H9 (cell line): Measurements from ENCODE around the gene CHTOP. TPM values are rescaled to one million over a fixed set of nuclear protein-coding genes. Genes with fewer than 3 reads are reported as not detected.

Experiments used
- DNase-seq: peaks from one replicate; pipeline ENCODE4 v3.0.0-alpha.2; 2017
- H2AFZ ChIP-seq: one replicate; pipeline ENCODE4 v1.6.1; 2013; ENCODE audit warnings: mild to moderate bottlenecking, low read length, control low read depth, moderate library complexity
- H2AK5ac ChIP-seq: 2 replicates; pipeline ENCODE4 v1.6.1; 2013; ENCODE audit warnings: low read length, control low read depth, mixed read lengths; ENCODE audit not compliant: insufficient read length
- H2BK120ac ChIP-seq: one replicate; pipeline ENCODE4 v1.6.1; 2013; ENCODE audit warnings: low read depth, mild to moderate bottlenecking, low read length, control low read depth, inconsistent platforms; ENCODE audit not compliant: poor library complexity, severe bottlenecking
- H2BK12ac ChIP-seq: 2 replicates; pipeline ENCODE4 v1.6.1; 2013; ENCODE audit warnings: low read length, control low read depth, mixed read lengths, low read depth; ENCODE audit not compliant: insufficient read length
- H2BK15ac ChIP-seq: 2 replicates; pipeline ENCODE4 v1.6.1; 2013; ENCODE audit warnings: low read depth, low read length, control low read depth
- H2BK20ac ChIP-seq: one replicate; pipeline ENCODE4 v1.6.1; 2013; ENCODE audit warnings: low read depth, mild to moderate bottlenecking, low read length, control low read depth, inconsistent platforms; ENCODE audit not compliant: poor library complexity, severe bottlenecking
- H2BK5ac ChIP-seq: 2 replicates; pipeline ENCODE4 v1.6.1; 2013; ENCODE audit warnings: low read length, control low read depth, mixed read lengths; ENCODE audit not compliant: insufficient read length
- H3K14ac ChIP-seq: 2 replicates; pipeline ENCODE4 v1.6.1; 2013; ENCODE audit warnings: low read length, control low read depth; ENCODE audit not compliant: insufficient read depth
- H3K18ac ChIP-seq: 2 replicates; pipeline ENCODE4 v1.6.1; 2013; ENCODE audit warnings: low read depth, mild to moderate bottlenecking, mixed read lengths, low read length, control low read depth; ENCODE audit not compliant: insufficient read length
- H3K23ac ChIP-seq: 2 replicates; pipeline ENCODE4 v1.6.1; 2013; ENCODE audit warnings: low read length, control low read depth, mixed read lengths, low read depth; ENCODE audit not compliant: insufficient read length
- H3K23me2 ChIP-seq: 2 replicates; pipeline ENCODE4 v1.6.1; 2013; ENCODE audit warnings: low read depth, mild to moderate bottlenecking, mixed read lengths, low read length, control low read depth; ENCODE audit not compliant: insufficient read length, poor library complexity, severe bottlenecking
- H3K27ac ChIP-seq: 2 replicates; pipeline ENCODE4 v1.5.1; 2013; ENCODE audit warnings: low read length, control low read depth, mixed read lengths, low read depth; ENCODE audit not compliant: insufficient read length
- H3K27me3 ChIP-seq: 2 replicates; pipeline ENCODE4 v1.6.1; 2013; ENCODE audit warnings: low read length, control low read depth, inconsistent platforms; ENCODE audit not compliant: insufficient read depth
- H3K4ac ChIP-seq: 2 replicates; pipeline ENCODE4 v1.6.1; 2013; ENCODE audit warnings: low read depth, mild to moderate bottlenecking, control low read depth, inconsistent platforms, low read length, moderate library complexity
- H3K4me1 ChIP-seq: 2 replicates; pipeline ENCODE4 v1.6.1; 2013; ENCODE audit warnings: low read length, control low read depth, inconsistent platforms; ENCODE audit not compliant: insufficient read depth
- H3K4me2 ChIP-seq: 2 replicates; pipeline ENCODE4 v1.6.1; 2013; ENCODE audit warnings: low read length, control low read depth, mixed read lengths; ENCODE audit not compliant: insufficient read length, insufficient read depth
- H3K56ac ChIP-seq: 2 replicates; pipeline ENCODE4 v1.6.1; 2013; ENCODE audit warnings: low read depth, mild to moderate bottlenecking, mixed read lengths, low read length, control low read depth; ENCODE audit not compliant: insufficient read length
- H3K79me1 ChIP-seq: 2 replicates; pipeline ENCODE4 v1.6.1; 2013; ENCODE audit warnings: low read depth, mild to moderate bottlenecking, moderate library complexity, low read length, control low read depth, inconsistent platforms; ENCODE audit not compliant: insufficient read depth, poor library complexity, severe bottlenecking
- H3K79me2 ChIP-seq: 2 replicates; pipeline ENCODE4 v1.6.1; 2013; ENCODE audit warnings: low read length, control low read depth, inconsistent platforms; ENCODE audit not compliant: insufficient read depth
- H3K9ac ChIP-seq: 2 replicates; pipeline ENCODE4 v1.6.1; 2013; ENCODE audit warnings: low read length, control low read depth, mixed read lengths; ENCODE audit not compliant: insufficient read length; ENCODE audit errors: extremely low read depth
- H3K9me3 ChIP-seq: one replicate; pipeline ENCODE4 v1.6.1; 2013; ENCODE audit warnings: low read depth, low read length, inconsistent platforms; ENCODE audit not compliant: control insufficient read depth
- H3T11ph ChIP-seq: one replicate; pipeline ENCODE4 v1.6.1; 2013; ENCODE audit warnings: mild to moderate bottlenecking, low read length, control low read depth, inconsistent platforms
- H4K20me1 ChIP-seq: one replicate; pipeline ENCODE4 v1.6.1; 2013; ENCODE audit not compliant: control insufficient read depth, insufficient read length, insufficient read depth
- H4K5ac ChIP-seq: 2 replicates; pipeline ENCODE4 v1.6.1; 2013; ENCODE audit warnings: low read depth, mild to moderate bottlenecking, mixed read lengths, low read length, control low read depth; ENCODE audit not compliant: insufficient read length
- H4K8ac ChIP-seq: replicated peaks from 2 replicates; pipeline ENCODE4 v1.6.1; 2013; ENCODE audit warnings: low read length, control low read depth, mixed read lengths, low read depth; ENCODE audit not compliant: insufficient read length
- H4K91ac ChIP-seq: 2 replicates; pipeline ENCODE4 v1.6.1; 2013; ENCODE audit warnings: low read depth, mild to moderate bottlenecking, moderate library complexity, mixed read lengths, low read length, control low read depth; ENCODE audit not compliant: insufficient read length
- H3K27ac Mint-ChIP-seq, 3 experiments: 2 replicates in 2 of 3; 3 replicates in 1 of 3; pipeline ENCODE4 v1.8.0; 2020 to 2021; ENCODE audit warnings: mixed read lengths in 3 of 3, mild to moderate bottlenecking in 1 of 3, moderate library complexity in 1 of 3
- H3K27me3 Mint-ChIP-seq: 2 replicates; pipeline ENCODE4 v1.8.0; 2021; ENCODE audit warnings: low read depth, mild to moderate bottlenecking, moderate library complexity, mixed read lengths
- H3K36me3 Mint-ChIP-seq, 3 experiments: 2 replicates in 2 of 3; 3 replicates in 1 of 3; pipeline ENCODE4 v1.8.0; 2020 to 2021; ENCODE audit warnings: low read depth in 3 of 3, mixed read lengths in 3 of 3; ENCODE audit not compliant: insufficient read depth in 1 of 3
- H3K4me1 Mint-ChIP-seq, 2 experiments: 2 replicates each; pipeline ENCODE4 v1.8.0; 2020; ENCODE audit warnings: mixed read lengths in 2 of 2
- H3K4me3 Mint-ChIP-seq, 2 experiments: 2 replicates in 1 of 2; 3 replicates in 1 of 2; pipeline ENCODE4 v1.8.0; 2020 to 2021; ENCODE audit warnings: mild to moderate bottlenecking in 2 of 2, mixed read lengths in 2 of 2, moderate library complexity in 1 of 2
- H3K9me3 Mint-ChIP-seq, 2 experiments: 2 replicates in 1 of 2; 3 replicates in 1 of 2; pipeline ENCODE4 v1.8.0; 2020; ENCODE audit warnings: mild to moderate bottlenecking in 2 of 2, mixed read lengths in 2 of 2, moderate library complexity in 1 of 2
- WGBS: extraction: QIAGEN DNeasy Blood & Tissue Kit; methylation state at CpG from one replicate; pipeline ENCODE4 v1.1.7; 2013; ENCODE audit warnings: missing lambda C conversion rate, low lambda C conversion rate, mixed read lengths; ENCODE audit not compliant: insufficient read length; ENCODE audit errors: extremely low coverage; 5-methylcytosine and 5-hydroxymethylcytosine counted together
- total RNA-seq: library from RNA; stranded (reverse); gene quantifications from 2 replicates; pipeline ENCODE4 v1.2.1, GENCODE V29; 2021
- TF ChIP-seq, protein P1 (sequence below): fragments of 200-600 bp; sonication (generic); conservative IDR thresholded peaks from 3 replicates; pipeline ENCODE4 v1.8.0; 2021; ENCODE audit warnings: antibody characterized with exemption, mild to moderate bottlenecking

CHTOP gene
- total RNA-seq, 1 experiment from 2014 or later, result 126 TPM

- no peaks in the 10 kb centered on the region for H3K79me1 ChIP-seq
- H3K4me1 ChIP-seq, result peaks cover 9% of the 10 kb centered on the region; the same call in 1 of the 2 replicates
- no CpG with 5 or more reads among the region's 5 CpGs for WGBS
- no peak overlapping the region for H2BK15ac ChIP-seq
- H2BK5ac ChIP-seq, result no peak overlapping the region
- Mint-ChIP-seq H3K4me3 (peak overlapping the region in 1 of 2 experiments; percentile 11; a peak in 3 of 5 replicates), H3K36me3 (peaks cover 0 to under 1% (median 0%) of the 10 kb centered on the region in 3 experiments; a peak in 2 of 7 replicates), H3K4me1 (peaks cover 37 to 63% of the 10 kb centered on the region in 2 experiments), H3K27me3 (peaks cover 2% of the 10 kb centered on the region; the same call in 1 of the 2 replicates), H3K27ac (no peak overlapping the region; a peak in 1 of 7 replicates), H3K9me3 (no peaks in the 10 kb centered on the region)
- no peak overlapping the region for H3K27ac ChIP-seq
- H3K18ac ChIP-seq, result no peak overlapping the region
- H3K56ac ChIP-seq, result no peak overlapping the region
- H3K23me2 ChIP-seq, result peaks cover 3% of the 10 kb centered on the region
- H3T11ph ChIP-seq, result no peak overlapping the region
- no peaks in the 10 kb centered on the region for H3K9me3 ChIP-seq
- no peak overlapping the region for H3K4me2 ChIP-seq
- no peaks in the 10 kb centered on the region for H3K79me2 ChIP-seq
- no peak overlapping the region for H2BK20ac ChIP-seq
- no peaks in the 10 kb centered on the region for H4K20me1 ChIP-seq
- no peak overlapping the region for H3K23ac ChIP-seq
- H3K27me3 ChIP-seq, result no peaks in the 10 kb centered on the region
- H3K14ac ChIP-seq, result no peak overlapping the region
- no peak for DNase-seq
- no peak overlapping the region for H4K91ac ChIP-seq
- no peak overlapping the region for H3K9ac ChIP-seq
- TF ChIP-seq, protein P1, sequence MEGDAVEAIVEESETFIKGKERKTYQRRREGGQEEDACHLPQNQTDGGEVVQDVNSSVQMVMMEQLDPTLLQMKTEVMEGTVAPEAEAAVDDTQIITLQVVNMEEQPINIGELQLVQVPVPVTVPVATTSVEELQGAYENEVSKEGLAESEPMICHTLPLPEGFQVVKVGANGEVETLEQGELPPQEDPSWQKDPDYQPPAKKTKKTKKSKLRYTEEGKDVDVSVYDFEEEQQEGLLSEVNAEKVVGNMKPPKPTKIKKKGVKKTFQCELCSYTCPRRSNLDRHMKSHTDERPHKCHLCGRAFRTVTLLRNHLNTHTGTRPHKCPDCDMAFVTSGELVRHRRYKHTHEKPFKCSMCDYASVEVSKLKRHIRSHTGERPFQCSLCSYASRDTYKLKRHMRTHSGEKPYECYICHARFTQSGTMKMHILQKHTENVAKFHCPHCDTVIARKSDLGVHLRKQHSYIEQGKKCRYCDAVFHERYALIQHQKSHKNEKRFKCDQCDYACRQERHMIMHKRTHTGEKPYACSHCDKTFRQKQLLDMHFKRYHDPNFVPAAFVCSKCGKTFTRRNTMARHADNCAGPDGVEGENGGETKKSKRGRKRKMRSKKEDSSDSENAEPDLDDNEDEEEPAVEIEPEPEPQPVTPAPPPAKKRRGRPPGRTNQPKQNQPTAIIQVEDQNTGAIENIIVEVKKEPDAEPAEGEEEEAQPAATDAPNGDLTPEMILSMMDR, result no peak
- H2BK120ac ChIP-seq, result no peak overlapping the region
- H3K4ac ChIP-seq, result no peak overlapping the region
- no peak overlapping the region for H2BK12ac ChIP-seq
- no peak overlapping the region for H4K5ac ChIP-seq
- no peak overlapping the region for H2AFZ ChIP-seq
- no peak overlapping the region for H4K8ac ChIP-seq
- no peak overlapping the region for H2AK5ac ChIP-seq
Observed at GRCh38 chr1:153613406-153613805, 20.5 kb upstream of the CHTOP start.
